Tibial nerve (tissue), 4 donors: ENCODE measurements around the gene CTNNA1. TPM values are rescaled to one million over a fixed set of nuclear protein-coding genes. Genes with fewer than 3 reads are reported as not detected.

ENCODE experiments used
- DNase-seq, 2 donors: peaks; one replicate each; pipeline ENCODE4 v3.0.0-alpha.2; 2019; ENCODE audit warnings: low spot score in 2 of 2
- H3K27ac ChIP-seq, 4 donors: fragments of 200-600 bp; sonication (generic) in 3 of 4; one replicate each; pipeline ENCODE4 v1.5.1; 2017 to 2019; ENCODE audit warnings: mild to moderate bottlenecking in 1 of 4
- H3K27me3 ChIP-seq, 2 donors: fragments of 200-600 bp; sonication (generic) in 1 of 2; one replicate each; pipeline versions ENCODE4 v1.5.1 to v1.6.0; 2017 to 2019
- H3K36me3 ChIP-seq, 3 donors: fragments of 200-600 bp; sonication (generic); one replicate each; pipeline ENCODE4 v1.5.1; 2018 to 2019
- H3K4me1 ChIP-seq, 4 donors: fragments of 200-600 bp; sonication (generic) in 3 of 4; one replicate each; pipeline ENCODE4 v1.5.1; 2017 to 2019
- H3K4me3 ChIP-seq, 4 donors: fragments of 200-600 bp; sonication (generic) in 3 of 4; one replicate each; pipeline ENCODE4 v1.5.1; 2017 to 2019; ENCODE audit warnings: mild to moderate bottlenecking in 1 of 4, moderate library complexity in 1 of 4
- H3K9me3 ChIP-seq, 4 donors: fragments of 200-600 bp; sonication (generic) in 3 of 4; one replicate each; pipeline ENCODE4 v1.5.1; 2017 to 2019
- CTCF ChIP-seq, 5 experiments: fragments of 200-600 bp in 3 of 5; fragments of 450-650 bp in 2 of 5; sonication (generic) in 3 of 5; IDR thresholded peaks; one replicate each; pipeline ENCODE4 v1.5.1; 2016 to 2019; ENCODE audit warnings: antibody characterized with exemption in 5 of 5, mild to moderate bottlenecking in 3 of 5, moderate library complexity in 2 of 5
- EP300 ChIP-seq, 2 donors: sonication (generic); formaldehyde crosslinking; IDR thresholded peaks; one replicate each; pipeline ENCODE4 v1.6.1; 2017; ENCODE audit warnings: antibody characterized with exemption in 2 of 2, mild to moderate bottlenecking in 1 of 2
- POLR2A ChIP-seq, 2 donors: fragments of 450-650 bp; IDR thresholded peaks; one replicate each; pipeline ENCODE4 v1.6.1; 2017; ENCODE audit warnings: antibody characterized with exemption in 2 of 2, mild to moderate bottlenecking in 2 of 2, moderate library complexity in 2 of 2
- WGBS, 2 donors: methylation state at CpG; one replicate each; pipeline ENCODE4 v1.1.5; 2018; 5-methylcytosine and 5-hydroxymethylcytosine counted together
- total RNA-seq, 4 donors: library from RNA; depleted of rRNA; stranded (reverse); fragments of >200 nt; gene quantifications; one replicate each; pipeline ENCODE4 v1.1.0, GENCODE V29; 2016

The CTNNA1 gene
- total RNA-seq, 4 donors from 2014 or later = 292 to 447 (median 321) TPM

DNA sequence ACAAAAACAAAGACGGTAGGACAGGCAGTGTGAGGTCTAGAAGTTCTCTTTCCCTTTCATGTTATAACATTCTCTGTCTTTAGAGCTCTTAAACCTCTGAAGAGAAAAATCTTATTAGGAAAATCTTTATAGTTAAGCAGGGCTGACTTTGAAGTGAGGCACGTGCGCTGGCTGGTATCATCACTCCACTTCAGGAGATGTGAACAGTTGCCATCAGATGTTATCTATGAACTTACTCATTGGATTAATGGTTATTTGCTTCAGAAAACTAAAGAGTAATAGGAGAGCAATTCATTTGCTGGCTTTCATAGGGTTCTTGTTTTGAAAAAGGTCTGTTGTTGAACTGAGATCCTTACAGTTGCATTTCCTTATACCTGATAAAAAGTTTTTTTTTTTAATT is 96.2 kb downstream of the CTNNA1 start:
- 39 to 49% methylated on average over 3 of the region's 3 CpGs for WGBS, 2 donors
- no peak overlapping the region for H3K4me3 ChIP-seq
- H3K9me3 ChIP-seq = no peaks in the 10 kb centered on the region
- peaks cover 0 to 7% (median 0%) of the 10 kb centered on the region in 3 donors for H3K36me3 ChIP-seq
- no peak for TF ChIP-seq EP300 (IDR thresholded peaks at IDR 0.05)
- TF ChIP-seq CTCF (IDR thresholded peaks at IDR 0.05) = no peak
- no peak for TF ChIP-seq POLR2A (IDR thresholded peaks at IDR 0.05)
- no peak overlapping the region for H3K27ac ChIP-seq
- H3K4me1 ChIP-seq = peaks cover 0 to 82% (median 17%) of the 10 kb centered on the region in 4 donors
- no peak for DNase-seq
- H3K27me3 ChIP-seq = no peaks in the 10 kb centered on the region

DNA sequence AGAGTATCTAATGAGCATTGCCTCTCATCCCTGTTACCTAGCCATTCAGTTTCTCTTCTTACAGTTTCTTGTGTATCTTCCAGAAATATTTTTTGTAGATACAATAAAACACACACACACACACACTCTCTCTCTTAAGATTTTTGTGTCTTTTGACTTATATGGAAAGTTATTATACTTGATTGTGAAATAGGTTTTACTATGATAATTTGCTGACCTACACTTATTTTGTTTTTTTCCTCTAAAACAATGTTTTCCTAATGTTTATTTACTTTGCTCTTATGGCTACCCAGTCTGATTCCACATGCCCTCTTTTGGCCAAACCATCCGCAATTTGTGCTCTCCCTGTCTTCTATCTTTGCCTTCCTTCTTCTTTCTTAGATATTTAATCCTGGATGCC is 96.7 kb downstream of the CTNNA1 start:
- WGBS, 2 donors = 74 to 76% methylated on average over 1 of the region's 1 CpG
- Histone ChIP-seq H3K36me3 (peaks cover 0 to 7% (median 0%) of the 10 kb centered on the region in 3 donors), H3K27ac (no peak overlapping the region), H3K4me1 (peaks cover 0 to 82% (median 13%) of the 10 kb centered on the region in 4 donors), H3K27me3 (no peaks in the 10 kb centered on the region), H3K9me3 (no peaks in the 10 kb centered on the region), H3K4me3 (no peak overlapping the region)
- DNase-seq = no peak
- TF ChIP-seq CTCF (IDR thresholded peaks at IDR 0.05) (no peak), POLR2A (IDR thresholded peaks at IDR 0.05) (no peak), EP300 (IDR thresholded peaks at IDR 0.05) (no peak)

DNA sequence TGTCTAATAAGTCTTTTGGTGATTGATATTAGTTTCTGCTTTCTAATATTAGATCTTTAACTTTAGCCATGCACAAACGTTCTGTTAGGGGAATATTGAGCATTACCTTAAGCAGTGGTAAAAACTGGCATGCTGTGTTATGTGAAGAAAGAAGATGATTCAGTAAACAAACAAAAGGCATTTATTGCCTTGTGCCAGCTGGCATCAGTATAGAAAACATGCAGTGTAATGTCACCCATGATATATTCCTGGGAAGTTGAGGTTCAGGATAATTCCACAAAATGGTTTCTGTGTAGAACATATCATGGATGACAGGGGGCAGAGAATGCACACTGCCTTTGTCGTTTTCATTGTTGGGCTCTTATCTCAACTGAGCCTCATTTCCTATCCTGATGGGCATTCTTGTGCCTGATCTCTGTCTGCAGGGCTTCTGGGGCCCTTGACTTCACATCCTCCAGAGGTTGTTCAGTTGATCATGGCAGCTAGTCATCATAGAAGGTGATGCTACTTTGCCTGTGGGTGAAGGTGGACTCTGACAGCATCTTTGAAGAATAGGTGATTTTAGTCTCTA is 97.7 kb downstream of the CTNNA1 start:
- Histone ChIP-seq H3K36me3 (peaks cover 0 to 7% (median 0%) of the 10 kb centered on the region in 3 donors), H3K4me3 (no peak overlapping the region), H3K4me1 (peaks cover 0 to 75% (median 8%) of the 10 kb centered on the region in 4 donors), H3K27me3 (no peaks in the 10 kb centered on the region), H3K27ac (no peak overlapping the region), H3K9me3 (no peaks in the 10 kb centered on the region)
- WGBS, 2 donors = 30 to 41% methylated on average over 2 of the region's 2 CpGs
- no peak for DNase-seq
- TF ChIP-seq POLR2A (IDR thresholded peaks at IDR 0.05) (no peak), CTCF (IDR thresholded peaks at IDR 0.05) (no peak), EP300 (IDR thresholded peaks at IDR 0.05) (no peak)

- H3K9me3 ChIP-seq = no peaks in the 10 kb centered on the region
- TF ChIP-seq POLR2A (IDR thresholded peaks at IDR 0.05) (no peak), EP300 (IDR thresholded peaks at IDR 0.05) (no peak), CTCF (IDR thresholded peaks at IDR 0.05) (no peak)
- H3K27ac ChIP-seq = no peak overlapping the region
- DNase-seq = no peak
- H3K4me3 ChIP-seq = no peak overlapping the region
- H3K4me1 ChIP-seq = peaks cover 0 to 65% (median 6%) of the 10 kb centered on the region in 4 donors
- no peaks in the 10 kb centered on the region for H3K27me3 ChIP-seq
- WGBS, 2 donors = 75 to 76% methylated on average over 9 of the region's 9 CpGs
- peaks cover 0 to 7% (median 0%) of the 10 kb centered on the region in 3 donors for H3K36me3 ChIP-seq
Observed at GRCh38 chr5:138853132-138853531, 99.9 kb downstream of the CTNNA1 start.

- Histone ChIP-seq H3K9me3 (peaks cover 0 to 14% (median 3%) of the 10 kb centered on the region in 4 donors), H3K4me1 (peaks cover 0 to 47% (median 13%) of the 10 kb centered on the region in 4 donors), H3K27me3 (no peaks in the 10 kb centered on the region), H3K36me3 (peaks cover 0 to 19% (median 0%) of the 10 kb centered on the region in 3 donors), H3K4me3 (no peak overlapping the region), H3K27ac (no peak overlapping the region)
- DNase-seq = no peak
- 94 to 100% methylated on average over 1 of the region's 1 CpG for WGBS, 2 donors
- TF ChIP-seq POLR2A (IDR thresholded peaks at IDR 0.05) = no peak
- no peak for TF ChIP-seq CTCF (IDR thresholded peaks at IDR 0.05)
- no peak for TF ChIP-seq EP300 (IDR thresholded peaks at IDR 0.05)
Observed at GRCh38 chr5:138867011-138867410, 113.8 kb downstream of the CTNNA1 start.
